ENCODE results near the gene DBP.

DNA sequence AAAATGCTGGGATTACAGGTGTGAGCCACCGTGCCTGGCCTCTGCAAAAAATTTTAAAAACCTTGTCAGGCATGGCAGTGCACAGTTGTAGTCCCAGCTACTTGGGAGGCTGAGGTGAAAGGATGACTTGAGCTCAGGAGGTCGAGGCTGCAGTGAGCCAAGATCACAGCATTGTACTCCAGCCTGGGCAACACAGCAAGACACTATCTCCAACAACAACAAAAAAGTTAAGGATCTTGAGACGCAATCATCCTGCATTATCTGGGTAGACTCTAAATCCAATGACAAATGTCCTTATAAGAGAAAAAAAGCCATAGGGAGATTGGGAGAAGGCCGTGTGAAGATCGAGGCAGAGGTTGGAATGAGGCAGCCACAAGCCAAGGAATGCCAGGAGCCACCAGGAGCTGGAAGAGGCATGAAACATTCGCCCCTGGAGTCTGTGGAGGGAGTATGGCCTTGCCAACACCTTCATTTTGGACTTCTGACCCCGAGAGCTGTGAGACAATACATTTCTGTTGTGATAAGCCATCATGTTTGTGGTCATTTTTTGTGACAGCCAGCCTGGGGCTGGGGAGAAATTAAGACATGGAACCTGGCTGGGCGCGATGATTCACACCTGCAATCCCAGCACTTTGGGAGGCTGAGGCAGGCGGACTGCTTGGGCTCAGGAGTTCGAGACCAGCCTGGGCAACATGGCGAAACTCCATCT, 13.9 kb upstream of the DBP start:
- TF ChIP-seq POLR2AphosphoS5 (IDR thresholded peaks at IDR 0.05; ENCODE audit: low read depth, low read length), result no peak
- no peak for TF ChIP-seq SIN3A (IDR thresholded peaks at IDR 0.05; ENCODE audit: borderline replicate concordance, insufficient read depth, low read length)
- TF ChIP-seq FOXP2 (optimal IDR thresholded peaks at IDR 0.05; ENCODE audit: borderline replicate concordance, extremely low read depth, extremely low read length, insufficient read depth), result no peak
